IPS-20b (cell line): Measurements from ENCODE around the gene SLC39A10.

Source experiments
- H3K27ac ChIP-seq: one replicate; pipeline ENCODE4 v1.5.1; 2013; ENCODE audit warnings: low read length
- H3K27me3 ChIP-seq: 2 replicates; pipeline ENCODE4 v1.6.1; 2013; ENCODE audit warnings: mild to moderate bottlenecking, low read length, inconsistent platforms; ENCODE audit not compliant: insufficient read depth
- H3K36me3 ChIP-seq: 2 replicates; pipeline ENCODE4 v1.6.1; 2013; ENCODE audit warnings: low read depth, mild to moderate bottlenecking, inconsistent platforms, low read length, moderate library complexity; ENCODE audit not compliant: insufficient read depth
- H3K4me1 ChIP-seq: 2 replicates; pipeline ENCODE4 v1.6.1; 2013; ENCODE audit warnings: mild to moderate bottlenecking, control low read depth, inconsistent platforms, low read length, moderate library complexity; ENCODE audit not compliant: insufficient read depth
- H3K4me3 ChIP-seq: 2 replicates; pipeline ENCODE4 v1.5.1; 2013; ENCODE audit warnings: mild to moderate bottlenecking, low read length, inconsistent platforms
- H3K9ac ChIP-seq: 2 replicates; pipeline ENCODE4 v1.6.1; 2013; ENCODE audit warnings: low read depth, mild to moderate bottlenecking, inconsistent platforms, low read length, moderate library complexity
- H3K9me3 ChIP-seq: 2 replicates; pipeline ENCODE4 v1.6.1; 2013; ENCODE audit warnings: mild to moderate bottlenecking, low read depth, low read length, inconsistent platforms; ENCODE audit not compliant: insufficient read depth

Gene SLC39A10

DNA sequence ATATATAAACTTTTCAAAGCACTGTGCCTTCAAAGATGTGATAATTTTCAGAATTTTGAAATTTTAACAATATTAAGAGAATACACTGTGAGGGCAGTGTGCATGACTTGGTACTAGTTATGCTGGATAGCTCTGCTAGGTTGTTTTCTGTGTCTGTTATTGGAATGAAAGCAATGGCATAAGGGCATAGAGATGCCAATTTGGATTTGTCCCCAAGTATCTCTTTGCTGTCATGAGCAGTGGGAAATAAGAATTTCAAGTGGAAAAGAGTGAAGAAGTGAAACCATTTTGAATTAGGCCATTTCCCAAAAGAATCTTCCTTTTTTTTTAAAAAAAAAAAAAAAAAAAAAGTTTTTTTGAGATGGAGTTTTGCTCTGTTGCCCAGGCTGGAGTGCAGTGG is 76.8 kb downstream of the SLC39A10 start:
- no peaks in the 10 kb centered on the region for H3K4me1 ChIP-seq
- H3K9ac ChIP-seq = no peak overlapping the region
- no peak overlapping the region for H3K4me3 ChIP-seq
- H3K36me3 ChIP-seq = peaks cover 76% of the 10 kb centered on the region
- H3K27me3 ChIP-seq = no peaks in the 10 kb centered on the region
- no peak overlapping the region for H3K27ac ChIP-seq
- H3K9me3 ChIP-seq = no peaks in the 10 kb centered on the region

DNA sequence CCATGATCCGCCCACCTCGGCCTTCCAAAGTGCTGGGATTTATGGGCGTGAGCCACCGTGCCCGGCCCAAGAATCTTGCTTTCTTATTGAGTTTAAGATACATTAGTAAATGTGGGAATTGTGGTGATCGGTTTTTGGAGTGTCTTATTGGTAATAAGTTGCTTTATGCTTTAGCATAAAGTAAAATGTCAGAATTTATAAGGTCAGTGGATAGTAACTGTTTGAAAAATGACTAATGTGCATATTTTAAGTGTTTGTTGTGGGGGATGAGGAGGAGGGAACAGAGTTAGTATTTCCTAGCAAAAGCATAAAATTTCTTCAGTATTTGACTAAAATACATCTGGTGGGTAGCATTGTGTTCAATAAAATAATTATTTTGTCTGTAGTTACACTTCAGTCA is 77.4 kb downstream of the SLC39A10 start:
- no peak overlapping the region for H3K9ac ChIP-seq
- peaks cover 75% of the 10 kb centered on the region for H3K36me3 ChIP-seq

DNA sequence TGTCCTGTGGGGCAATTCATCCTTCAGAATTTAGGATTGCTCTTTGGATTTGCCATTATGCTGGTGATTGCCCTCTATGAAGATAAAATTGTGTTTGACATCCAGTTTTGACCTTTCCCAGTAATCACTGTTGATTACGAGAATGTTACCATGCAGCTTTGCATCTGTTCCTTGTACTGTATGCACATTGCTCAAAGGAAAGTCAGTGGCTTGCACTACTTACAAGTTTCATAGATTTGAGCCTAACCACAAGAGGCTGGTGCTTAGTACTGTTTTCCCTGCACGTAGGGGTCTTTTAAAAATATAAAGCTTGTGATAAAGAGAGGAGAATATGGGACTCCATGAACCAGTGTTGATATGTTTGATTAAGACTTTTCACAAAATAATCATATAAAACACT is 77.9 kb downstream of the SLC39A10 start:
- no peaks in the 10 kb centered on the region for H3K27me3 ChIP-seq
- no peak overlapping the region for H3K4me3 ChIP-seq
- no peaks in the 10 kb centered on the region for H3K4me1 ChIP-seq
- H3K36me3 ChIP-seq = peaks cover 75% of the 10 kb centered on the region
- H3K27ac ChIP-seq = no peak overlapping the region
- H3K9me3 ChIP-seq = no peaks in the 10 kb centered on the region
- H3K9ac ChIP-seq = no peak overlapping the region

More for the DNA sequence above, 77.4 kb downstream of the SLC39A10 start:
- Histone ChIP-seq H3K4me1 (no peaks in the 10 kb centered on the region), H3K27me3 (no peaks in the 10 kb centered on the region), H3K9me3 (no peaks in the 10 kb centered on the region), H3K4me3 (no peak overlapping the region), H3K27ac (no peak overlapping the region)

DNA sequence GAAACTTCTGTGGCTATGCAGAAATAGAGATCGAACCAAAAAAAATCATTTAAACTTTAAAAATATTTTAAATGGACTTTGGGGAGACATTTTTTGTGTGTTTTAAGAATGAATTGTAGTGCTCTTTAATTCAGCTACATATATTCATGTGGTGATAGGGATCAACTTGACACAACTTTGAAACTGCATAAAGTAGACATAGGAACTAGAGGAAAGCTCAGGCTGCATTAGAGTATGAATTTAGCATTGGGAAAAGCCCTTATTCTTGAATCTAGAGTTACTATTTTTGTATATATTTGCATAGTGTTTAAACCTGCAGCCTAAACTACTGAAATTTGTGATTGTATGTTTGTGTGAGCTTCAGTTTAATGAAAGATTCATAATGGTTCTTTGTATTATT is 78.3 kb downstream of the SLC39A10 start:
- Histone ChIP-seq H3K9ac (no peak overlapping the region), H3K4me3 (no peak overlapping the region), H3K36me3 (peaks cover 75% of the 10 kb centered on the region), H3K9me3 (no peaks in the 10 kb centered on the region), H3K27ac (no peak overlapping the region), H3K27me3 (no peaks in the 10 kb centered on the region), H3K4me1 (no peaks in the 10 kb centered on the region)

DNA sequence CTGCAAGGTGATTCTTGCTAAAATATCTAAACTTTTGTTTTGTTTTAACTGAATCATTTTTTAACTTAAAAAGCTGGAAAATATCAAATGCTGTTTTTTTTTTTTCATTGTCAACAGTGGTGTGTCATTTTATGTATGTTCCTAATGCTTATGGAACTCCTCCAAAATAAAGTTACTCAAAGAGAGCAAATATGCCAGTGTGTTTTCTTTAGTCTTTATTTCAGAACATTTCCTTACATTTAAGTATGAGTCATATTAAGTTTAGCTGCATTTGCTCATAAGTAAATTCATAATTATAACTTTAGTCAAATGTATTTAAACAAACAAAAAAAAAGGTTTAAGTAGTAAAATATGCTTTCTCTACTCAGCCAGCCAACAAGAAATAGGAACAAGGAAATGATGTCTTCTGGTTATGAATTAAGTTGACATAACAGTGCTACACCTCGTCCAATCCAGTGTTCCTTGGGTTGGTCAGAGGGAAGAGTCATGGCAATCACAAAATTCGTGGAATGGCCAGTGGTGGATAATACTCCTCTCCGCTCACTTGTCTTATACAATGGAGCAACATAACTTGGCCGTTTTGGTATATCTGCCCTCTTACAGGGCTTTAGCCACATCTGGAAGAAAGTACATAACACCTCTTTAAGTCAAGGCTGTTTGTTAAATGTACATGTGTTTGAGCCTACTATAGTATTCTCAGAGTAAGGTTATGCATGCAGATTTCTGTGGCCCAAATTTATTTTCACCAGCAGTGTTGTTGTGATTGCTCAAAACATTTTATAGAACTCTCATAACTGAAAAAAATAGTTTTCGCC is 80.7 kb downstream of the SLC39A10 start:
- H3K4me1 ChIP-seq = no peaks in the 10 kb centered on the region
- no peak overlapping the region for H3K4me3 ChIP-seq
- H3K9me3 ChIP-seq = peaks cover 8% of the 10 kb centered on the region
- peaks cover 73% of the 10 kb centered on the region for H3K36me3 ChIP-seq
- H3K9ac ChIP-seq = no peak overlapping the region
- no peak overlapping the region for H3K27ac ChIP-seq
- no peaks in the 10 kb centered on the region for H3K27me3 ChIP-seq

DNA sequence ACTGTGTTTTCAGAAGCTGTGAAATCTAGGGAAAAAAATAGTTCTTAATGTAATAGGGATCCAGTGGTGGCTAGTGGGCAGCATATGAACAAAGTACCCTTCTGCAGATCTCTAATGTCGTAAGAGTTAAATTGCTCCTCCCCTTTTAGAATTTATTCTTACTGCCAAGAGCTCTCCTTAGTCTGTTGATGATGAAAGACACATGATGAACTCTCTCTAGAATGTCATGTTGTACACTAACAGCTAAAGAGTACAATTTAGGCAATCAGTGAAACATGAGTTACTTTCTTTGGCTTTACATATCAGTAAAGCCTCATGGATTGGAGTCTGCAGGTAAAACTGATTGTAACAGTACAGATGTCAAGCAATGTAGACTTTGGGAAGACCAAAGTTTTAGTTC is 84.2 kb downstream of the SLC39A10 start:
- H3K9ac ChIP-seq = no peak overlapping the region
- H3K36me3 ChIP-seq = peaks cover 59% of the 10 kb centered on the region
- no peaks in the 10 kb centered on the region for H3K4me1 ChIP-seq

DNA sequence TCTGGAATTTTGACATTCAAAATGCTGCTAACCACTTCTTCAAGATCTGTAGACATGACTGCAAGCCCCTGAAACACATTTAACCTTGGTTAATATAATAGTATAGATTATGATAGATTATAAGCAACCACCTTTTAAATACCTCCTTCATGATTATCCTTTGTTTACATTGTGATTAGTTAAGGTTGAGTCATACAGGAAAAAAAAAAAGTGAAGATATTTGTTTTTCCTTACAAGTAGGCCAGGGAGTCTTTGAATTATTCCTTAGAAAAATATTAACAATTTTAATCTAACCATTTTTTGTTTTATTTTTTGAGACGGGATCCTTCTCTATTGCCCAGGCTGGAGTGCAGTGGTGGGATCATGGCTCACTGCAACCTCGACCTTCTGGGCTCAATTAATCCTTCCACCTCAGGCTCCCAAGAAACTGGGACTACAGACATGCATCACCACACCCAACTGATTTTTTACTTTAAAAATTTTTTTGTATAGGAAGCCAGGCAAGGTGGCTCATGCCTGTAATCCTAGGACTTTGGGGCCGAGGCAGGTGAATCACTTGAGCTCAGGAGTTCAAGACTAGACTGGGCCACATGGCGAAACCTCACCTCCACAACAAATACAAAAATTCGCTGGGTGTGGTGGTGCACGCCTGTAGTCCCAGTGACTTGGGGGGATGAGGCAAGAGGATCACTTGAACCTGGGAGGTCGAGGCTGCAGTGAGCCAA is 99.4 kb downstream of the SLC39A10 start:
- Histone ChIP-seq H3K9me3 (no peaks in the 10 kb centered on the region), H3K9ac (no peak overlapping the region), H3K27ac (no peak overlapping the region), H3K4me1 (peaks cover 4% of the 10 kb centered on the region; the same call in 1 of the 2 replicates), H3K36me3 (no peaks in the 10 kb centered on the region), H3K27me3 (no peaks in the 10 kb centered on the region), H3K4me3 (no peak overlapping the region)

More for the DNA sequence above, 84.2 kb downstream of the SLC39A10 start:
- no peak overlapping the region for H3K27ac ChIP-seq
- peaks cover 21% of the 10 kb centered on the region for H3K9me3 ChIP-seq
- H3K4me3 ChIP-seq = no peak overlapping the region
- no peaks in the 10 kb centered on the region for H3K27me3 ChIP-seq

DNA sequence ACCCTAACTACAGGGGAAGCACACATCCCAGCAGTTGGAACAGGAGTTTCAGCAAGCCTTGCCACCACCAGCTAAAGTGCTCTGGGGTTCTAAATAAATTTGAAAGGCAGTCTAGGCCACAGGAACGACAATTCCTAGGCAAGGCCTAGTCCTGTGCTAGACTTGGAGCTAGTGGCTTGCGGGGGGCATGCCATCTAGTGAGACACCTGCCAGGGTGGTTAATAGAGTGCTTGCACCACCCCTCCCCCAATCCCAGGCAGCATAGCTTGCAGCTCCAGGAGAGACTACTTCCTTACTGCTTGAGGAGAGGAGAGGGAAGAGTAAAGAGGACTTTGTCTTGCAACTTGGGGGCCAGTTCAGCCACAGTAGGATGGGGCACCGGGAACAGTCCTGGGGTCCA is 101.8 kb downstream of the SLC39A10 start:
- Histone ChIP-seq H3K9me3 (no peaks in the 10 kb centered on the region), H3K36me3 (no peaks in the 10 kb centered on the region), H3K4me1 (peaks cover 4% of the 10 kb centered on the region; the same call in 1 of the 2 replicates), H3K27ac (no peak overlapping the region), H3K27me3 (no peaks in the 10 kb centered on the region), H3K9ac (no peak overlapping the region), H3K4me3 (no peak overlapping the region)

DNA sequence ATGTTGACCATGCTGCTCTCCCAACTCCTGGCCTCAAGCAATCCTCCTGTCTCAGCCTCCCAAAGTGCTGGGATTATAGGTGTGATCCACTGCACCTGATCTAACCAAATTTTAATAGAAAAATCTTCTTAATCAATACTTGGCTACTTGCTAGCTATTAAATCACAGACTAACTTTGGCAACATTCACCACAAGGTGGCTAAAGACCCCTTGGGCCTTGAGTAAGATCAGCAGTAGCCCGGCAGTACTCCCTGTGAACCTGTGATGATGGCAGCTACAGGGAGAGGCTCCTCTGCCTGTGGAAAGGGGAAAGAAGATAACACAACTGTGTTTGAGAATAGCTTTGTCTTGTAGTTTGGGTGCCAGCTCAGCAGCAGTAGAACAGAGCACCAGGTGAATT is 102.9 kb downstream of the SLC39A10 start:
- Histone ChIP-seq H3K9me3 (no peaks in the 10 kb centered on the region; the same call in 1 of the 2 replicates), H3K36me3 (no peaks in the 10 kb centered on the region), H3K27ac (no peak overlapping the region), H3K4me3 (no peak overlapping the region), H3K27me3 (no peaks in the 10 kb centered on the region), H3K4me1 (peaks cover 4% of the 10 kb centered on the region; the same call in 1 of the 2 replicates), H3K9ac (no peak overlapping the region)

DNA sequence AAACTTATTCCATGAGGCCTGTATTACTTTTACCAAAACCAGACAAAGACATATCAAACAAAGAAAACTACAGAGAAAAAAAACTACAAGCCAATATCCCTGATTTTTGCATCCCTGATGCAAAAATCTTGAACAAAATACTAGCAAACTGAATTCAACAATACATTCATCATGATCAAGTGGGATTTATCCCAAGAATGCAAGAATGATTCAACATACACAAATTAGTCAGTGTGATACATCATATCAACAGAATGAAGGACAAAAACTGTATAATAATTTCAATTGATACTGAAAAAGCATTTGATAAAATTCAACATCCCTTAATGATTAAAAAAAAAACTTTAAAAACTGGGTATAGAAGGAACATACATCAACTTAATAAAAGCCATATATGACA is 106.8 kb downstream of the SLC39A10 start:
- H3K27me3 ChIP-seq = no peaks in the 10 kb centered on the region
- no peaks in the 10 kb centered on the region; the same call in 1 of the 2 replicates for H3K9me3 ChIP-seq
- no peak overlapping the region for H3K4me3 ChIP-seq
- H3K4me1 ChIP-seq = no peaks in the 10 kb centered on the region
- H3K36me3 ChIP-seq = no peaks in the 10 kb centered on the region
- H3K27ac ChIP-seq = no peak overlapping the region
- H3K9ac ChIP-seq = no peak overlapping the region

DNA sequence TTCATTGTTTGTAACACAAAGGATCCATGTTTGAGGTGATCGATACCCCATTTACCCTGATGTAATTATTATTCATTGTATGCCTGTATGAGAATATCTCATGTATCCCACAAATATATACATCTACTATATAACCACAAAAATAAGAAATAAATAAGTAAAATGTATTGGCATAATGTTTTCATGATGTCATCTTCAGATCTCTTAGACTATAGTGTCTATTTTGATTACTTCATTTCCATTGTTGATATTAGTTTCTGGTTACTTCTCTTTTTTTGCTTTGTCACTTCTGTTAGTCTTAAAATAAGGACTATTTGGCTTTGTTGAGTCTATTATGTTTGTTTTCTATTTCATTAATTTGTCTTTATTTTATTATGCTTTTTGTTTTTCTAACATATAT is 109.7 kb downstream of the SLC39A10 start:
- Histone ChIP-seq H3K9ac (no peak overlapping the region), H3K27ac (no peak overlapping the region), H3K9me3 (no peaks in the 10 kb centered on the region; the same call in 1 of the 2 replicates), H3K4me3 (no peak overlapping the region), H3K4me1 (no peaks in the 10 kb centered on the region), H3K27me3 (no peaks in the 10 kb centered on the region), H3K36me3 (no peaks in the 10 kb centered on the region)

DNA sequence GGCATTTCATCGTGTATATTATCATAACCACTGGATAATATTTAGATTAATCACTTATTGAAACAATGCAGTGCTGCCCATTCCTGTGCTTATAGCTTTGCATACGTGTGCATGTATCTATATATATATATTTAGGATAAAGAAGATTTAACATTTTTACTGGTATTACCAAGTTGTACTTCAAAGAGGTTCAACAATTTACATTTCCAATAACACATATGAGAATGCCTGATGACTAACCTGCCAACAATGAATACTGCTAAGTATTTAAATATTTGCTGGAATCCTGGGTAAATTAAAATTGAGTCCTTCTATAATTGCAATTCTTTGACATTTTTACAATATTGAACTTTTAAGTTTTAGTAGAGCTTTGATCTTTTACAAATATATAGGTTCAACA is 111.4 kb downstream of the SLC39A10 start:
- no peaks in the 10 kb centered on the region for H3K4me1 ChIP-seq
- H3K27me3 ChIP-seq = no peaks in the 10 kb centered on the region
- no peaks in the 10 kb centered on the region; the same call in 1 of the 2 replicates for H3K9me3 ChIP-seq
- no peaks in the 10 kb centered on the region for H3K36me3 ChIP-seq
- no peak overlapping the region for H3K4me3 ChIP-seq
- H3K27ac ChIP-seq = no peak overlapping the region
- H3K9ac ChIP-seq = no peak overlapping the region
